K562 (cell line): ENCODE data around the gene SCUBE2. TPM values are rescaled to one million over a fixed set of nuclear protein-coding genes. Genes with fewer than 3 reads are reported as not detected.

Experiments used
- ATAC-seq: fragments of 200-7000 bp; cut with Tn5 transposase; 3 replicates; pipeline ENCODE4 v1.9.1; 2020; ENCODE audit warnings: moderate library complexity
- BruUV-seq: library from RNA; stranded (reverse); fragments of 400-500 nt; replicated peaks from 2 replicates; lab custom pipeline; 2021; lab: Mats Ljungman, UMichigan
- CTCF ChIA-PET: fragments of 300-600 bp; formaldehyde crosslinking; extraction: SDS; loops from one replicate; lab custom pipeline; 2021; ENCODE audit warnings: low intra/inter-chr PET ratio; lab: Yijun Ruan, JAX
- POLR2A ChIA-PET: fragments of 300-600, 350-650 bp; sonication (Branson Sonifier 250); formaldehyde crosslinking; extraction: SDS; loops from one replicate; lab custom pipeline; 2021; ENCODE audit warnings: antibody characterized with exemption, inconsistent platforms; lab: Yijun Ruan, JAX
- DNase-seq, 4 experiments: peaks; one replicate each; pipeline versions ENCODE4 v3.0.0 to v3.0.0-alpha.2; 2011 to 2018; ENCODE audit warnings: low spot score in 3 of 4, mixed read lengths in 3 of 4; ENCODE audit errors: extremely low read depth in 1 of 4
- FAIRE-seq: peaks from 2 replicates; lab custom pipeline; 2011; peaks lifted over from hg19 to GRCh38; lab: Jason Lieb, UNC
- H2AFZ ChIP-seq: 2 replicates; pipeline ENCODE4 v1.6.0; 2011; ENCODE audit warnings: low read depth, low read length, control low read depth, inconsistent platforms
- H3K27ac ChIP-seq: fragments of 200-600 bp; 3 replicates; pipeline ENCODE4 v1.8.0; 2011; ENCODE audit warnings: low read depth, mild to moderate bottlenecking, control low read depth, inconsistent platforms, low read length, moderate library complexity, mixed read lengths; ENCODE audit errors: extremely low read depth
- H3K27me3 ChIP-seq, 2 experiments: fragments of 300-600 bp in 1 of 2; 2 replicates in 1 of 2; 3 replicates in 1 of 2; pipeline versions ENCODE4 v1.6.0 to v1.8.0; 2011; ENCODE audit warnings: inconsistent platforms in 2 of 2, low read length in 2 of 2, mild to moderate bottlenecking in 1 of 2, mixed read lengths in 1 of 2, moderate library complexity in 1 of 2; ENCODE audit not compliant: control insufficient read depth in 2 of 2, insufficient read depth in 2 of 2
- H3K36me3 ChIP-seq: fragments of 300-600 bp; 3 replicates; pipeline ENCODE4 v1.8.0; 2011; ENCODE audit warnings: mild to moderate bottlenecking, low read length, inconsistent platforms; ENCODE audit not compliant: control insufficient read depth, insufficient read depth
- H3K4me1 ChIP-seq, 2 experiments: fragments of 200-600 bp in 1 of 2; replicated peaks in 1 of 2; 2 replicates in 1 of 2; 3 replicates in 1 of 2; pipeline versions ENCODE4 v1.5.1 to v1.8.0; 2011; ENCODE audit warnings: inconsistent platforms in 2 of 2, low read length in 2 of 2, mild to moderate bottlenecking in 1 of 2, mixed read lengths in 1 of 2, moderate library complexity in 1 of 2; ENCODE audit not compliant: control insufficient read depth in 2 of 2, insufficient read depth in 2 of 2
- H3K4me2 ChIP-seq: 2 replicates; pipeline ENCODE4 v1.6.1; 2011; ENCODE audit warnings: low read length, control low read depth, inconsistent platforms, mixed read lengths; ENCODE audit not compliant: insufficient read depth
- H3K4me3 ChIP-seq: fragments of 200-600 bp; sonication (generic), shearing (Covaris generic); 2 replicates; pipeline ENCODE4 v1.5.1; 2016; ENCODE audit warnings: control low read depth, inconsistent platforms
- H3K79me2 ChIP-seq: fragments of 200-600 bp; 3 replicates; pipeline ENCODE4 v1.8.0; 2011; ENCODE audit warnings: low read length, inconsistent platforms; ENCODE audit not compliant: control insufficient read depth, insufficient read depth
- H3K9ac ChIP-seq, 2 experiments: 2 replicates each; pipeline versions ENCODE4 v1.6.0 to v1.6.1; 2011; ENCODE audit warnings: low read depth in 2 of 2, low read length in 2 of 2, control low read depth in 1 of 2, inconsistent platforms in 1 of 2, mild to moderate bottlenecking in 1 of 2, mixed read lengths in 1 of 2; ENCODE audit not compliant: insufficient read depth in 1 of 2
- H3K9me1 ChIP-seq: one replicate; pipeline ENCODE4 v1.6.0; 2011; ENCODE audit warnings: inconsistent platforms, mild to moderate bottlenecking, low read length, moderate library complexity; ENCODE audit not compliant: control insufficient read depth, insufficient read depth
- H3K9me3 ChIP-seq: replicated peaks from 2 replicates; pipeline ENCODE4 v1.5.1; 2011; ENCODE audit warnings: low read depth, low read length, inconsistent platforms; ENCODE audit not compliant: control insufficient read depth, insufficient read depth
- H4K20me1 ChIP-seq: replicated peaks from 2 replicates; pipeline ENCODE4 v1.6.1; 2011; ENCODE audit warnings: low read length, inconsistent platforms, mixed read lengths; ENCODE audit not compliant: control insufficient read depth, insufficient read depth
- HINFP ChIP-seq: fragments of 450-650 bp; conservative IDR thresholded peaks from 2 replicates; pipeline ENCODE4 v1.6.1; 2016; ENCODE audit warnings: missing genetic modification characterization, low read depth, mild to moderate bottlenecking, control low read depth, missing compliant biosample characterization
- HSF4 ChIP-seq: fragments of 250-450 bp; sonication (Bioruptor Pico); IDR thresholded peaks from 2 replicates; pipeline ENCODE4 v2.1.2; 2022; ENCODE audit warnings: mild to moderate bottlenecking, moderate library complexity, borderline replicate concordance
- MAFG ChIP-seq: fragments of 450-650 bp; conservative IDR thresholded peaks from 2 replicates; pipeline ENCODE4 v1.6.1; 2016; ENCODE audit warnings: missing genetic modification characterization, missing compliant biosample characterization
- MTA2 ChIP-seq: fragments of 450-650 bp; IDR thresholded peaks from 2 replicates; pipeline ENCODE4 v1.6.1; 2016; ENCODE audit warnings: low read depth
- RAD51 ChIP-seq: fragments of 450-650 bp; IDR thresholded peaks from 2 replicates; pipeline ENCODE4 v1.7.1; 2016; ENCODE audit warnings: low read depth, mild to moderate bottlenecking, borderline replicate concordance
- RBM25 ChIP-seq: fragments of 200-400 bp; formaldehyde crosslinking; IDR thresholded peaks from 2 replicates; pipeline ENCODE4 v1.6.1; 2018; ENCODE audit warnings: low read length, low read depth, moderate library complexity; ENCODE audit not compliant: severe bottlenecking
- THRA ChIP-seq: fragments of 450-650 bp; IDR thresholded peaks from 2 replicates; pipeline ENCODE4 v1.6.1; 2017; ENCODE audit warnings: mild to moderate bottlenecking, moderate library complexity
- ZC3H4 ChIP-seq: sonication (generic); formaldehyde crosslinking; IDR thresholded peaks from 2 replicates; pipeline ENCODE4 v1.9.0; 2021; ENCODE audit warnings: missing genetic modification reagents, borderline replicate concordance
- ZKSCAN3 ChIP-seq: fragments of 250-450 bp; sonication (Bioruptor Pico); IDR thresholded peaks from 2 replicates; pipeline ENCODE4 v1.4.0; 2020
- ZKSCAN8 ChIP-seq: fragments of 200-800 bp; sonication (Bioruptor generic); IDR thresholded peaks from 2 replicates; pipeline ENCODE4 v1.6.1; 2016; ENCODE audit warnings: missing genetic modification characterization, missing compliant biosample characterization
- ZNF146 ChIP-seq: IDR thresholded peaks from one replicate; pipeline ENCODE4 v1.6.1; 2018; ENCODE audit warnings: missing compliant biosample characterization; ENCODE audit not compliant: unreplicated experiment
- ZNF282 ChIP-seq: sonication (generic); formaldehyde crosslinking; IDR thresholded peaks from 2 replicates; pipeline ENCODE4 v1.8.1; 2023; ENCODE audit warnings: missing genetic modification reagents
- ZNF316 ChIP-seq: fragments of 450-650 bp; IDR thresholded peaks from 2 replicates; pipeline ENCODE4 v1.6.1; 2016
- WGBS: fragments of 100-300 bp; shearing (Covaris generic); methylation state at CpG from one replicate; pipeline ENCODE4 v1.1.6; 2016; ENCODE audit warnings: low coverage, mixed read lengths; ENCODE audit not compliant: insufficient coverage; ENCODE audit errors: missing lambda C conversion rate; 5-methylcytosine and 5-hydroxymethylcytosine counted together
- in situ Hi-C: fragments of 300-500 bp; cut with MboI; formaldehyde crosslinking; loops from 4 replicates; pipeline ENCODE4 v1.15.0; 2018; ENCODE audit warnings: inconsistent platforms, mixed read lengths
- intact Hi-C: fragments of 100-400 bp; cut with micrococcal nuclease; formaldehyde crosslinking; loops from 2 replicates; pipeline ENCODE4 v1.14.2; 2022
- polyA plus RNA-seq, 8 experiments: library from polyadenylated mRNA; depleted of rRNA in 4 of 8; stranded (reverse) in 5 of 8; unstranded in 3 of 8; fragments of >200 nt; fragmentation: Nextera tagmentation in 2 of 8; fragmentation: Illumina TruSeq in 1 of 8; extraction: Ambion mirVana in 2 of 8; extraction: Trizol in 1 of 8; gene quantifications; 2 replicates each; pipeline versions ENCODE4 v1.2.1 to v1.2.3, GENCODE V29; 2011 to 2014; ENCODE audit warnings: inconsistent platforms in 1 of 8, missing spikeins in 1 of 8
- total RNA-seq, 7 experiments: library from RNA; depleted of rRNA in 6 of 7; stranded (reverse); fragments of >200 nt in 6 of 7; fragmentation: Illumina TruSeq in 2 of 7; extraction: Trizol in 2 of 7; gene quantifications; 2 replicates each; pipeline versions ENCODE4 v1.2.1 to v1.2.3, GENCODE V29; 2011 to 2021; ENCODE audit warnings: low replicate concordance in 1 of 7

Gene SCUBE2
- total and polyA plus RNA-seq, 9 of the 15 experiments (the other 6 are each of a cell fraction or from before 2014, with no cell fraction given) = 0.06 to 0.40 (median 0.07) TPM; not detected in 6

GRCh38 chr11:9042488-9042887 lies 48.9 kb downstream of the SCUBE2 start:
- H3K4me3 ChIP-seq = no peak overlapping the region
- 0% methylated on average over 1 of the region's 1 CpG for WGBS
- CTCF ChIA-PET = no interaction called here
- ATAC-seq = no peak
- no peak overlapping the region for H3K4me2 ChIP-seq
- H3K79me2 ChIP-seq = no peaks in the 10 kb centered on the region
- DNase-seq = no peak
- peaks cover 0 to 4% of the 10 kb centered on the region in 2 experiments; a peak in 2 of 5 replicates for H3K4me1 ChIP-seq
- H3K36me3 ChIP-seq = no peaks in the 10 kb centered on the region
- TF ChIP-seq HSF4 (CRISPR knock-in tag) = no peak
- no peak for TF ChIP-seq RBM25
- TF ChIP-seq MTA2 = no peak
- no peak for TF ChIP-seq ZKSCAN8 (CRISPR knock-in tag)
- no peak for TF ChIP-seq RAD51
- TF ChIP-seq HINFP (tag) = no peak
- no peak for TF ChIP-seq ZNF282 (CRISPR knock-in tag)
- no peak for TF ChIP-seq ZKSCAN3 (CRISPR knock-in tag)
- no peak for TF ChIP-seq THRA
- TF ChIP-seq ZNF316 = no peak
- no peak for TF ChIP-seq MAFG (tag)
- TF ChIP-seq ZNF146 (CRISPR knock-in tag) = no peak
- no peak for TF ChIP-seq ZC3H4 (CRISPR knock-in tag)
- TF ChIP-seq, all 486 proteins: peak for 0
- POLR2A ChIA-PET = interaction anchor here (0.6 to 1.6 kb wide), 3 partner anchors 13 to 492 kb away, joined by 3 to 6 read pairs (median 5); no protein-coding TSS in a partner anchor
- no peak for FAIRE-seq
- H3K27ac ChIP-seq = no peak overlapping the region
- BruUV-seq = no TSS peak
- no peak overlapping the region for H3K9ac ChIP-seq
- no peaks in the 10 kb centered on the region for H3K9me3 ChIP-seq
- H4K20me1 ChIP-seq = no peaks in the 10 kb centered on the region
- H3K9me1 ChIP-seq = no peaks in the 10 kb centered on the region
- in situ Hi-C loops = no loop called here
- intact Hi-C loops = no loop called here
- H2AFZ ChIP-seq = no peak overlapping the region
- peaks cover 29 to 39% of the 10 kb centered on the region in 2 experiments for H3K27me3 ChIP-seq
